SK-N-SH (cell line): ENCODE data around the gene COG2. TPM values are rescaled to one million over a fixed set of nuclear protein-coding genes. Genes with fewer than 3 reads are reported as not detected.

Source experiments
- CTCF ChIA-PET: fragments of 300-600, 350-600 bp; formaldehyde crosslinking; extraction: SDS; loops from one replicate; lab custom pipeline; 2021; lab: Yijun Ruan, JAX
- POLR2A ChIA-PET: fragments of 350-600 bp; sonication (Branson Sonifier 250); formaldehyde crosslinking; extraction: SDS; loops from one replicate; lab custom pipeline; 2020; ENCODE audit warnings: antibody characterized with exemption, inconsistent platforms; lab: Yijun Ruan, JAX
- DNase-seq: peaks from one replicate; pipeline ENCODE4 v3.0.0; 2012
- H2AFZ ChIP-seq: fragments of 200-600 bp; sonication (generic); 2 replicates; pipeline ENCODE4 v1.8.1; 2016; ENCODE audit warnings: antibody characterized with exemption, mild to moderate bottlenecking, low read depth
- H3F3A ChIP-seq: fragments of 200-600 bp; sonication (generic); replicated peaks from 2 replicates; pipeline ENCODE3; 2016; ENCODE audit warnings: antibody characterized with exemption, mild to moderate bottlenecking; ENCODE audit not compliant: insufficient read depth
- H3K27ac ChIP-seq, 2 experiments: fragments of 200-500 bp in 1 of 2; fragments of 200-600 bp in 1 of 2; sonication (Bioruptor generic) in 1 of 2; sonication (generic), shearing (Covaris generic) in 1 of 2; 2 replicates each; pipeline versions ENCODE4 v1.5.1 to v1.6.1; 2014 to 2016; ENCODE audit warnings: low read depth in 2 of 2, inconsistent platforms in 1 of 2, low read length in 1 of 2, mild to moderate bottlenecking in 1 of 2, mixed read lengths in 1 of 2
- H3K27me3 ChIP-seq: fragments of 200-600 bp; sonication (generic), shearing (Covaris generic); 2 replicates; pipeline ENCODE4 v1.6.1; 2016; ENCODE audit warnings: mixed run types; ENCODE audit not compliant: insufficient read depth
- H3K36me3 ChIP-seq, 2 experiments: fragments of 200-500 bp in 1 of 2; fragments of 200-600 bp in 1 of 2; sonication (Bioruptor generic) in 1 of 2; sonication (generic) in 1 of 2; replicated peaks in 1 of 2; 2 replicates each; pipeline versions ENCODE3 to v1.5.1; 2014 to 2016; ENCODE audit warnings: low read length in 1 of 2, mild to moderate bottlenecking in 1 of 2; ENCODE audit not compliant: insufficient read depth in 2 of 2, control insufficient read depth in 1 of 2
- H3K4me1 ChIP-seq, 2 experiments: fragments of 200-500 bp in 1 of 2; fragments of 200-600 bp in 1 of 2; sonication (Bioruptor generic) in 1 of 2; sonication (generic), shearing (Covaris generic) in 1 of 2; 2 replicates each; pipeline versions ENCODE4 v1.5.1 to v1.6.1; 2014 to 2016; ENCODE audit warnings: low read depth in 1 of 2, low read length in 1 of 2, mixed run types in 1 of 2; ENCODE audit not compliant: insufficient read depth in 2 of 2, control insufficient read depth in 1 of 2
- H3K4me2 ChIP-seq: fragments of 200-600 bp; sonication (generic), shearing (Covaris generic); 2 replicates; pipeline ENCODE4 v1.6.1; 2017; ENCODE audit warnings: mixed run types
- H3K4me3 ChIP-seq, 2 experiments: fragments of 200-500 bp in 1 of 2; fragments of 200-600 bp in 1 of 2; sonication (Bioruptor generic) in 1 of 2; sonication (generic), shearing (Covaris generic) in 1 of 2; 2 replicates each; pipeline versions ENCODE4 v1.5.1 to v1.8.1; 2014 to 2016; ENCODE audit warnings: low read depth in 2 of 2, inconsistent platforms in 1 of 2, low read length in 1 of 2, mild to moderate bottlenecking in 1 of 2, mixed read lengths in 1 of 2, moderate library complexity in 1 of 2
- H3K79me2 ChIP-seq: fragments of 200-600 bp; sonication (generic); 2 replicates; pipeline ENCODE4 v1.8.1; 2017; ENCODE audit warnings: mild to moderate bottlenecking; ENCODE audit not compliant: insufficient read depth
- H3K9ac ChIP-seq: fragments of 200-600 bp; sonication (generic); 2 replicates; pipeline ENCODE4 v1.6.1; 2017; ENCODE audit warnings: mixed run types
- H3K9me2 ChIP-seq: fragments of 200-600 bp; sonication (generic); 2 replicates; pipeline ENCODE4 v1.6.1; 2017; ENCODE audit warnings: mixed run types
- H3K9me3 ChIP-seq: fragments of 200-600 bp; sonication (generic); 2 replicates; pipeline ENCODE4 v1.6.1; 2017; ENCODE audit warnings: mixed run types, mild to moderate bottlenecking, moderate library complexity
- H4K20me1 ChIP-seq: fragments of 200-600 bp; sonication (generic); 2 replicates; pipeline ENCODE4 v1.6.1; 2017; ENCODE audit warnings: mild to moderate bottlenecking, mixed run types; ENCODE audit not compliant: insufficient read depth
- ELF1 ChIP-seq: IDR thresholded peaks from 2 replicates; pipeline ENCODE4 v1.4.0; 2012
- MXI1 ChIP-seq: IDR thresholded peaks from 2 replicates; pipeline ENCODE4 v1.6.1; 2012; ENCODE audit warnings: mild to moderate bottlenecking, low read depth, low read length, improper control_type of control experiment
- NRF1 ChIP-seq: IDR thresholded peaks from 2 replicates; pipeline ENCODE4 v1.6.1; 2012; ENCODE audit warnings: low read depth, mild to moderate bottlenecking, low read length
- RFX5 ChIP-seq: IDR thresholded peaks from 2 replicates; pipeline ENCODE4 v1.6.1; 2012; ENCODE audit warnings: mild to moderate bottlenecking, improper control_type of control experiment, low read length
- YY1 ChIP-seq: IDR thresholded peaks from 2 replicates; pipeline ENCODE4 v1.4.0; 2012; ENCODE audit warnings: low read depth, mild to moderate bottlenecking
- WGBS: methylation state at CpG from one replicate; pipeline ENCODE4 v1.1.6; 2017; ENCODE audit warnings: low lambda C conversion rate; 5-methylcytosine and 5-hydroxymethylcytosine counted together
- polyA plus RNA-seq, 3 experiments: library from polyadenylated mRNA; depleted of rRNA; stranded (reverse); fragments of >200 nt; gene quantifications; 2 replicates each; pipeline ENCODE4 v1.2.3, GENCODE V29; 2012
- TF ChIP-seq, protein P1 (sequence below): IDR thresholded peaks from 2 replicates; pipeline ENCODE4 v1.4.0; 2012; ENCODE audit warnings: low read depth, borderline replicate concordance
- TF ChIP-seq, protein P2 (sequence below): IDR thresholded peaks from 2 replicates; pipeline ENCODE4 v1.4.0; 2012; ENCODE audit warnings: low read depth

The COG2 gene
- polyA plus RNA-seq, 1 of the 3 experiments (the other 2 are of a cell fraction): 11.0 TPM

DNA sequence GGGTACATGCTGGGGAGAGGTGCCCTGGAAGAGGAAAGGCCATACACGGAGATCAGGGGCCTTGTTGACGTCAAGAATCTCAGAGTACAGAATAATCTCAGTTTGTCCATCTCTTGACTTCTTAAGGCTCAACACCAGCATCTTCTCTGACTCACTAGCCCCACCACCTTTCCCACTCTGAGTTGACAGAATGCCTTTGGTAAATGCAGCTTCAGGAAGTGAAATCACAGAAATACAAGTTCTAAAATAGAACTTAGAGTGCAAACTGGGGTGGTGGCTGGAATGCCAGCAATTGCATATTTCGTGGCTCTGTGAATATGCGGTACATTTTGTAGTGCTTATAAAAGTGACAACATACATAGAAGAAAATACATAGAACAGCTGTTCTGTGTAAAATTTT is 1.6 kb downstream of the COG2 start:
- no peak overlapping the region for H3K27ac ChIP-seq
- H3K79me2 ChIP-seq: peaks cover 64% of the 10 kb centered on the region
- peaks cover 10 to 20% of the 10 kb centered on the region in 2 experiments for H3K4me1 ChIP-seq
- H3K9me2 ChIP-seq: no peaks in the 10 kb centered on the region
- ChIA-PET CTCF (interaction anchor here (1.1 to 2.5 kb wide), 3 partner anchors 13 to 150 kb away, joined by 3 to 9 read pairs (median 3); no protein-coding TSS in a partner anchor), POLR2A (interaction anchor here (1.1 kb wide), 2 partner anchors 129 to 219 kb away, joined by 3 to 5 read pairs; no protein-coding TSS in a partner anchor)
- DNase-seq: no peak
- peaks cover 10% of the 10 kb centered on the region; the same call in 1 of the 2 replicates for H4K20me1 ChIP-seq
- peak overlapping the region; percentile 86 for H3K4me2 ChIP-seq
- WGBS: 57% methylated on average over 4 of the region's 4 CpGs
- H3K36me3 ChIP-seq: peaks cover 0 to 12% of the 10 kb centered on the region in 2 experiments
- peaks cover 5% of the 10 kb centered on the region for H3F3A ChIP-seq
- peaks cover 3% of the 10 kb centered on the region; the same call in 1 of the 2 replicates for H3K27me3 ChIP-seq
- no peak overlapping the region for H2AFZ ChIP-seq
- no peaks in the 10 kb centered on the region for H3K9me3 ChIP-seq
- peak overlapping the region; percentile 28 to 99; a peak in 2 of 4 replicates for H3K4me3 ChIP-seq
- TF ChIP-seq YY1 (no peak), RFX5 (no peak), NRF1 (no peak)
- H3K9ac ChIP-seq: no peak overlapping the region

DNA sequence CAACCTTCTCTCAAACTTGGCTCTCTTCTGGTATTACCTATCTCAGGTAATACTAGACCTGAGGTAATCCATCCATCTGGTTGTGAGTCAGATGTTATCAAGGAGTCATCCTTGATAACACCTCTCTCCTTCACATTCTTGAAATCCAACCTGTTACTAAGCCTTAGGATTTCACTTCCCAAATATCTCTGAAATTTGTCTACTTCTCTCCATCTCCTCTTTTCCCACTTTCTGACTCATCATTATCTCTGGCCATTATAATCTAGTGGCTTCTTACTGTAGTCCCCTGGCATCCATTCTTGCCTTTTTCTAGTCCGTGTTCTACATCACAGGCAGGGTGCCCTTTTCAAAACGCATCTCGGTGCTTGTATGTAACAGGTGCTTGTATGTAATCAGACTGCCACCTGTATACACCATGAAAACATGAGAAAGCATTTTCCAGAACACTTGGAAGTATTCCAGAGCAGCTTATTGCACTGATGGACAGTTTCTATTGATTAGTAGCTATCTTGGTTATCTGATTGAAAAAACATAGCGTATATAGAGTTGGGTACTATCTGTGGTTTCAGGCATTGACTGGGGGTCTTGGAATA is 4.5 kb downstream of the COG2 start:
- Histone ChIP-seq H3K9me3 (no peaks in the 10 kb centered on the region), H3K9me2 (no peaks in the 10 kb centered on the region), H3K4me2 (no peak overlapping the region), H3K27me3 (no peaks in the 10 kb centered on the region), H3K9ac (no peak overlapping the region), H3K79me2 (peaks cover 92% of the 10 kb centered on the region), H3K27ac (no peak overlapping the region), H3K4me1 (peaks cover 10 to 16% of the 10 kb centered on the region in 2 experiments), H2AFZ (no peak overlapping the region), H3F3A (peaks cover 9% of the 10 kb centered on the region)
- CTCF ChIA-PET: no interaction called here
- POLR2A ChIA-PET: no interaction called here
- no peak for TF ChIP-seq ELF1
- TF ChIP-seq, protein P1, sequence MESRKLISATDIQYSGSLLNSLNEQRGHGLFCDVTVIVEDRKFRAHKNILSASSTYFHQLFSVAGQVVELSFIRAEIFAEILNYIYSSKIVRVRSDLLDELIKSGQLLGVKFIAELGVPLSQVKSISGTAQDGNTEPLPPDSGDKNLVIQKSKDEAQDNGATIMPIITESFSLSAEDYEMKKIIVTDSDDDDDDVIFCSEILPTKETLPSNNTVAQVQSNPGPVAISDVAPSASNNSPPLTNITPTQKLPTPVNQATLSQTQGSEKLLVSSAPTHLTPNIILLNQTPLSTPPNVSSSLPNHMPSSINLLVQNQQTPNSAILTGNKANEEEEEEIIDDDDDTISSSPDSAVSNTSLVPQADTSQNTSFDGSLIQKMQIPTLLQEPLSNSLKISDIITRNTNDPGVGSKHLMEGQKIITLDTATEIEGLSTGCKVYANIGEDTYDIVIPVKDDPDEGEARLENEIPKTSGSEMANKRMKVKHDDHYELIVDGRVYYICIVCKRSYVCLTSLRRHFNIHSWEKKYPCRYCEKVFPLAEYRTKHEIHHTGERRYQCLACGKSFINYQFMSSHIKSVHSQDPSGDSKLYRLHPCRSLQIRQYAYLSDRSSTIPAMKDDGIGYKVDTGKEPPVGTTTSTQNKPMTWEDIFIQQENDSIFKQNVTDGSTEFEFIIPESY: no peak
- TF ChIP-seq, protein P2, sequence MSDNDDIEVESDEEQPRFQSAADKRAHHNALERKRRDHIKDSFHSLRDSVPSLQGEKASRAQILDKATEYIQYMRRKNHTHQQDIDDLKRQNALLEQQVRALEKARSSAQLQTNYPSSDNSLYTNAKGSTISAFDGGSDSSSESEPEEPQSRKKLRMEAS: no peak
- TF ChIP-seq, all 33 proteins: peak for 0
- Histone ChIP-seq H3K36me3 (peaks cover 6 to 12% of the 10 kb centered on the region in 2 experiments), H3K4me3 (no peak overlapping the region), H4K20me1 (peaks cover 14% of the 10 kb centered on the region; the same call in 1 of the 2 replicates)
- no peak for DNase-seq
- 96% methylated on average over 4 of the region's 4 CpGs for WGBS

DNA sequence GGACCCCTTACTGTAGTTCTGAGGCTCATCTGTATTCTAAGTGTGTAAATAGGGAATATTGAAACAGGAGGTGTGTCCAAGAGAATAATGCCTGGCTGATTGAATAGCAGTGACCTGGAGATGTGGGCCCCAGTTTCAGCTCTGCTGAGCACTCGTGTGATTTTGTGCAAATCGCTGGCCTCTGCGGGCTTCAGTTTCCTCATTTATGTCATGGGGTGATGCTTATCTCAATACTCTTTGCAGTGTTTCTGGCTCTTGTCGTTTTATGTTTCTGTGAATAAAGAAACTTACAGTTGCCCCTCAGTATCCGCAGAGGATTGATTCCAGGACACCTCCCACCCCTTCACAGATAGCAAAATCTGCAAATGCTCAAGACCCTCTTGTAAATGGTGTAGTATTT is 5.0 kb downstream of the COG2 start:
- H3K4me1 ChIP-seq: peaks cover 10 to 14% of the 10 kb centered on the region in 2 experiments
- peaks cover 6 to 12% of the 10 kb centered on the region in 2 experiments for H3K36me3 ChIP-seq
- peaks cover 14% of the 10 kb centered on the region; the same call in 1 of the 2 replicates for H4K20me1 ChIP-seq
- no peak overlapping the region for H3K9ac ChIP-seq
- no peaks in the 10 kb centered on the region for H3K9me3 ChIP-seq
- CTCF ChIA-PET: interaction anchor here (1.0 kb wide), 2 partner anchors 13 to 125 kb away, joined by 3 read pairs; no protein-coding TSS in a partner anchor
- 73% methylated on average over 5 of the region's 5 CpGs for WGBS
- no peak overlapping the region for H3K27ac ChIP-seq
- H3K9me2 ChIP-seq: no peaks in the 10 kb centered on the region
- no peak for DNase-seq
- no peak overlapping the region for H2AFZ ChIP-seq
- peaks cover 97% of the 10 kb centered on the region for H3K79me2 ChIP-seq
- no peak for TF ChIP-seq MXI1
- no peak for TF ChIP-seq RFX5
- TF ChIP-seq, all 33 proteins: peak for 0
- H3K27me3 ChIP-seq: no peaks in the 10 kb centered on the region
- POLR2A ChIA-PET: no interaction called here
- no peak overlapping the region for H3K4me3 ChIP-seq
- H3K4me2 ChIP-seq: no peak overlapping the region
- peaks cover 9% of the 10 kb centered on the region for H3F3A ChIP-seq
